ENCODE data around the gene GAS2.

GRCh38 chr11:22775248-22775647 lies 108.8 kb downstream of the GAS2 start:
- TF ChIP-seq CTCF (conservative IDR thresholded peaks at IDR 0.05 in 1 of 2, IDR thresholded peaks at IDR 0.05 in 1 of 2; ENCODE audit: low read depth in 1 of 2, low read length in 2 of 2) (no peak), EZH2 (IDR thresholded peaks at IDR 0.05; ENCODE audit: low read length, missing control alignments) (no peak)

Data from fibroblast of lung (primary cell).